Epidermal melanocyte (primary cell): ENCODE measurements around the gene C1orf232.
A peak's percentile ranks its signal among the peaks of the same experiment; 100 is the strongest.

Experiments
- DNase-seq: peaks from one replicate; pipeline ENCODE4 v3.0.0; 2011; ENCODE audit warnings: low spot score; ENCODE audit not compliant: insufficient read length

The C1orf232 gene

GRCh38 chr1:26158271-26158907 is 10.4 kb downstream of the C1orf232 start:
- no peak for DNase-seq

- DNase-seq = no peak
Measured at GRCh38 chr1:26156285-26157038, 12.3 kb downstream of the C1orf232 start.

DNA sequence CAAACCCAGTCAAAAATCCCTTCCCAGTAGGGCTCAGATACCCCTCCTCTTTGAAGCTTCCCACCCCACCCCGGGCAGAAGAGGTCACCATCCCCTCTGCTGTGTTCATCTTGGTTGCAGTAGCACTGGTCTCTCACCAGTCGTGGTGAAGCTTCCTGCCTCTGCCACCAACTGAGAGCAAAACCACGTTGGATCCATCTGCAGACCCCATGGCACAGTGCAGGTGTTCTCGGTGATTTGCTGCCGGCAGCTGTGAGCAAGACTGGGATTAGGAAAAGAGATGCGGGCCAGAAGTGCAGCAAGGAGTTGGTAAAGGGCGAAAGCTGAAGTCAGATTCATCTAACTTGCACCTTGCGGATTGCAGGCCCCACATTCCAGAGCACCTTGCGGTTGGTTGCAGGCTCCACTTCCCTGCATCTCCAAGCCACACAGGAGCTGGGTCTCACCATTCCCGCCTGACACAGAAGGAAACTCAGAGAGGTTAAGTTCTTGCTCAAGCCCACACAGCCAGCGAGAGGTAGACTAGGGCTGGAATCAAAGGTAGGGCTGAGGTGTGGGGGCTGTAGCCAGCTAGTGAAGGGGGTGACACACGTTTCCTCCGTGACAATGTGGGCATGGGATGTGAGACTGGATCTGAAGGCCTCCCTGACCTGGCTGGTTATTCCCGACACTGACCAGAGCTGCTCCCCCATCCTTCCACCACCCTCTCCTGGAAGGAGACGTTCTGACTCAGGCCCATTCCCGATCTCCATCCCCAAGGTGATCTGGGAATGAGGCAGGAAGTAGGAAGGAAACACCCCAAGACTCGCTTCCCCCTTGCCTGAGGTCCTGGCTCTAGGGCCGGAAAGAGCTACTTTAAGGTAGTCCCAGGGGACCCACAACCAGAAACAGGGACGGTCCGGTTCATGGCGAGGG is 13.1 kb downstream of the C1orf232 start:
- DNase-seq = no peak

GRCh38 chr1:26154750-26155149 is 14.0 kb downstream of the C1orf232 start:
- DNase-seq = no peak

- no peak for DNase-seq
Measured at GRCh38 chr1:26153966-26154532, 14.7 kb downstream of the C1orf232 start.

DNA sequence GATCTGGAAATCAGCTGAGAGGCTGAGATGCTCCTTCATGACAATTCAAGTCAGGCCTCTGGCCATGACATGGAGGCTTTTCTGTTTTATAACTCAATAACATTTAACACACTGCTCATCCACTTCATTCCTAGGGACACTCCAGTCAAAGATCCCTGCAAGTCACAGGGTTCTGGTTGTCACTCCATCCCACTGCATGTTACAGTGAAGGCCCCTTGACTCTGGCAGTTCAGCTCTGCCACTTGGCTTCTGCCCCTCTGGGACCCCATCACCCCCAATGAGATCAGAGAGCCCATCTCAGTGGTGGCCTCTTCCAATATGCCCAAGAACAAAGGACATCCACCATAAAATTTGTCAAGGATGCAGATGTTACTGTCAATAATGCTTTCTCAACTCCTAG is 19.9 kb downstream of the C1orf232 start:
- DNase-seq = no peak

GRCh38 chr1:26145960-26146294 is 22.8 kb downstream of the C1orf232 start:
- no peak for DNase-seq

- peak; percentile 66 for DNase-seq
Measured at GRCh38 chr1:26145041-26145959, 23.5 kb downstream of the C1orf232 start.

DNA sequence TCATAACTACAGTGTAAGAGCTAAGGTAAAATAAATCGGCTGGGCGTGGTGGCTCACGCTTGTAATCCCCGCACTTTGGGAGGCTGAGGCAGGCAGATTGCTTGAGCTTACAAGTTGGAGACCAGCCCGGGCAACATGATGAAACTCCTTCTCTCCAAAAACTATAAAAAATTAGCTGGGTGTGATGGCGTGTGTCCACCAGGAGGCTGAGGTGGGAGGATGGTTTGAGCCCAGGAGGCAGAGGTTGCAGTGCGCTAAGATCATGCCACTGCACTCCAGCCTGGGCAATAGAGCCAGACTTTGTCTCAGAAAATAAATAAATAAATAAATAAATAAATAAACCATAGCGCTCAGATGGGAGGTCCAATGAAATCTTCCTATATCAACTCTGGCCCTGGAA is 26.6 kb downstream of the C1orf232 start:
- no peak for DNase-seq

DNA sequence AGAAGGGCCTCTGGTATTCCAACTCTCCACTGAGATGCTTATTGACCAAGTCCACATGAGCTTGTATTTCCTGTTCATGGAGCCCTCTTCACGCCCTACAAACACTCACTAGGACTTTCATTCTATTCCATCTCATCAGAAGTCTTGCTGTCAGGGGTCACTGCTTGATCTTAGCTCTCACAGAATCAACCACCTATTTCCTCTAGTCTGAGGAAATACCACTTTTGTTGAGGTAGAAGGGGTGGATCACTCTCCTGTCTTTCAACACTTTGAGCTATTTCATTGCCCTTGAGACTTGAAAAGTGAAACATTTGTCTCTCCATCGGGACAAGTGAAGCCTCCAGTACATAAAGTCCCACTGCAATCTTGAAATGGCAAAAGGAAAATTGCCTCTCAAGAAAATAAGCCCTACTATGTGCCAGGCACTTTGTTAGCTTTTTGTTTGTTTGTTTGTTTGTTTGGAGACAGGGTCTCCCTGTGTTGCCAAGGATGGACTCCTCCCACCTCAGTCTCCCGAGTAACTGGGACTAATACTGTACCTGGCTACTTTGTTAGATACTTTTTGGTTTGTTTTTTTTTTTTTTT is 29.7 kb downstream of the C1orf232 start:
- no peak for DNase-seq

GRCh38 chr1:26134466-26134865 is 34.3 kb downstream of the C1orf232 start:
- no peak for DNase-seq

GRCh38 chr1:26132834-26133167 is 36.0 kb downstream of the C1orf232 start:
- DNase-seq = no peak

- no peak for DNase-seq
Measured at GRCh38 chr1:26132128-26132833, 36.5 kb downstream of the C1orf232 start.

GRCh38 chr1:26130695-26131094 is 38.1 kb downstream of the C1orf232 start:
- no peak for DNase-seq

- DNase-seq = no peak
Measured at GRCh38 chr1:26129778-26130177, 39.0 kb downstream of the C1orf232 start.

GRCh38 chr1:26127235-26128163 is 41.3 kb downstream of the C1orf232 start:
- no peak for DNase-seq

- no peak for DNase-seq
Measured at GRCh38 chr1:26126321-26127084, 42.3 kb downstream of the C1orf232 start.

- no peak for DNase-seq
Measured at GRCh38 chr1:26125946-26126320, 42.8 kb downstream of the C1orf232 start.
